ENCODE measurements around the gene NFKBIZ.
A peak's percentile ranks its signal among the peaks of the same experiment; 100 is the strongest.

NFKBIZ gene, protein sequence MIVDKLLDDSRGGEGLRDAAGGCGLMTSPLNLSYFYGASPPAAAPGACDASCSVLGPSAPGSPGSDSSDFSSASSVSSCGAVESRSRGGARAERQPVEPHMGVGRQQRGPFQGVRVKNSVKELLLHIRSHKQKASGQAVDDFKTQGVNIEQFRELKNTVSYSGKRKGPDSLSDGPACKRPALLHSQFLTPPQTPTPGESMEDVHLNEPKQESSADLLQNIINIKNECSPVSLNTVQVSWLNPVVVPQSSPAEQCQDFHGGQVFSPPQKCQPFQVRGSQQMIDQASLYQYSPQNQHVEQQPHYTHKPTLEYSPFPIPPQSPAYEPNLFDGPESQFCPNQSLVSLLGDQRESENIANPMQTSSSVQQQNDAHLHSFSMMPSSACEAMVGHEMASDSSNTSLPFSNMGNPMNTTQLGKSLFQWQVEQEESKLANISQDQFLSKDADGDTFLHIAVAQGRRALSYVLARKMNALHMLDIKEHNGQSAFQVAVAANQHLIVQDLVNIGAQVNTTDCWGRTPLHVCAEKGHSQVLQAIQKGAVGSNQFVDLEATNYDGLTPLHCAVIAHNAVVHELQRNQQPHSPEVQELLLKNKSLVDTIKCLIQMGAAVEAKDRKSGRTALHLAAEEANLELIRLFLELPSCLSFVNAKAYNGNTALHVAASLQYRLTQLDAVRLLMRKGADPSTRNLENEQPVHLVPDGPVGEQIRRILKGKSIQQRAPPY

GRCh38 chr3:101848754-101849713 lies at the start of gene NFKBIZ:
Gene NFKBIZ (plus strand): TSS chr3:101849514. CDS start chr3:101849629, 115 bp downstream.
- peak; percentile 86 to 87 for DNase-seq (ENCODE audit: low read depth in 2 of 2)

- no peak for DNase-seq (ENCODE audit: low read depth in 2 of 2)
These were observed 48.1 kb upstream of the NFKBIZ start for GRCh38 chr3:101801174-101801573.

DNA sequence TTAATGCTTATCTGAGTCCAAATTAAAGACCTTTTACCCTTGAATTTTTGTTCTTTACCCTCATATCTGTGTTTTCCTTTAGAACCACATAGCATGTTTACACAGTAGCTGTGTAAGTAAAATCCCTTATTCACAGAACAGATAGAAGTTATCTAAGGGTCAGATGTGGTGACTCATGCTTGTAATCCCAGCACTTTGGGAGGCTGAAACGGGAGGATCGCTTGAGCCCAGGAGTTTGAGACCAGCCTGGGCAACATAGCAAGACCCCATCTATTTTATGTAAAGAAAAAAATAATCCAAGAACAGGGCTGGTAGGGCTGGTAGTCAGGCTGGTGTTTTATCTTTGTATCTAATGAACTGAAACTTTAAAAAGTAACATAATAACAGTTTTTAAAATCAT lies 47.1 kb upstream of the NFKBIZ start:
- no peak for DNase-seq (ENCODE audit: low read depth in 2 of 2)

DNA sequence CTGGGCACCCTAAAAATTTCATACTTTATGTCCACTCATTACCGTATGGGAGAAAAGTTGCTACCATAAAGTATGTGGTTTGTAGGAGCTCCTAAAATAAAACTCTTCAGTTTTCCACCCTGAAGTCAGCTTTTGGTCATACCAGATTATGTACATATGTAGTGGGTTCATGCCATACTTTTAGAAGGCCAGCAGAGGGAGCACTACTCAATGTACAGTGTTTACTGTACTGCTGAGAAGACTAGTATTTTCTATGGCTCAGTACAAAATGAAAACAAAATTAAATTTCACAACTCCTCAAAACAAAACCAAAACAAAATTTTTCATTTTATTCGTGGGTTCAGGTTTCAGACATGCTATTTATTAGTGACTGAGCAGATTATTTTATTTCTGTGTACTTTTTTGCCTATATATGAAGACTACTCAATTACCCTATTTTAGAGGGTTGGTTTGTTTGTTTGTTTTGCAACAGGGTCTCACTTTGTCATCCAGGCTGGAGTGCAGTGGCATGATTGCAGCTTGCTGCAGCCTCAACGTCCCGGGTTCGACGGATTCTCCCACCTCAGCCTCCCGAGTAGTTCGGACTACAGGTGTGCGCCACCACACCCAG lies 46.0 kb upstream of the NFKBIZ start:
- peak in 1 of 2 donors; percentile 30 for DNase-seq (ENCODE audit: low read depth in 2 of 2)

- DNase-seq (ENCODE audit: low read depth in 2 of 2), result no peak
These were observed 45.4 kb upstream of the NFKBIZ start for GRCh38 chr3:101803939-101804338.

DNA sequence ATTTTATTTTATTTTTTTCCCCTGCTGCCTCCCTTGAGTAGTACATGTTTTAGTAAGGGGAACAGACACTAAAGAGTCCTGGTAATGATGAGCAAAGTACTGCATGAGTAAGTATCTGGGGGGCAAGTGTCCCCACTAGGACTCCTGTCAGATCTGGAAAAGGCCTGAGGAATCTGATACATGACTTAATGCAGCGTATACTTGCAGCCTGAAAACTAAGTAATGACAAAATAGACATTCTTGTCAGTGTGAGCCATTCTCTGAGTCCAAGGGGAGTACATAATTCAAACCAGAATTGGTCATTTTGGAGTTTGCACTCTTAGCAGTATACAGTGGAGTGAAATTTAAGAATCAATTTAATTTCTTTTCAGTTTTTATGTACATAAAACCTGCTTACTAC lies 42.8 kb upstream of the NFKBIZ start:
- DNase-seq (ENCODE audit: low read depth in 2 of 2), result no peak

GRCh38 chr3:101807888-101808287 lies 41.4 kb upstream of the NFKBIZ start:
- no peak for DNase-seq (ENCODE audit: low read depth in 2 of 2)

- DNase-seq (ENCODE audit: low read depth in 2 of 2), result no peak
These were observed 39.9 kb upstream of the NFKBIZ start for GRCh38 chr3:101809178-101810021.

GRCh38 chr3:101810022-101810418 lies 39.3 kb upstream of the NFKBIZ start:
- DNase-seq (ENCODE audit: low read depth in 2 of 2), result no peak

- no peak for DNase-seq (ENCODE audit: low read depth in 2 of 2)
These were observed 37.4 kb upstream of the NFKBIZ start for GRCh38 chr3:101811875-101812274.

DNA sequence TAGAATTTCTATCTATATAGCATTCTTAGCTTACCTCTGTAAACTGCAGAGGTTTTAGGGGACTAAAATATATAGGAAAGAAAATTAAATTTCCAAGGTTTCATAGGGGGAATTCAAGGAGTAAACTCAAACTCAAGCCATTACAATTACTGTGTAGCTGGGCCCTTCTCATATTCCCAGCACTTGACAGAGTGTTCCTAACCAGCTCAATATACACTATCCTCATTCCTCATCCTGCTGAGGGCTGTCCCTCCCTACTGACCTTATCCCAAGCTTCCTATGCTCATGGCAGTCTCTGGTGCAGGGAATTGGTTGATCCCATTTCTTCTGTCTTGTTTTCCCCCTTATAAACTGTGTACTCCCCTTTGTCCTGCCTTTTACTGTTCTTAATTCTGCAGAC lies 36.4 kb upstream of the NFKBIZ start:
- DNase-seq (ENCODE audit: low read depth in 2 of 2), result no peak

DNA sequence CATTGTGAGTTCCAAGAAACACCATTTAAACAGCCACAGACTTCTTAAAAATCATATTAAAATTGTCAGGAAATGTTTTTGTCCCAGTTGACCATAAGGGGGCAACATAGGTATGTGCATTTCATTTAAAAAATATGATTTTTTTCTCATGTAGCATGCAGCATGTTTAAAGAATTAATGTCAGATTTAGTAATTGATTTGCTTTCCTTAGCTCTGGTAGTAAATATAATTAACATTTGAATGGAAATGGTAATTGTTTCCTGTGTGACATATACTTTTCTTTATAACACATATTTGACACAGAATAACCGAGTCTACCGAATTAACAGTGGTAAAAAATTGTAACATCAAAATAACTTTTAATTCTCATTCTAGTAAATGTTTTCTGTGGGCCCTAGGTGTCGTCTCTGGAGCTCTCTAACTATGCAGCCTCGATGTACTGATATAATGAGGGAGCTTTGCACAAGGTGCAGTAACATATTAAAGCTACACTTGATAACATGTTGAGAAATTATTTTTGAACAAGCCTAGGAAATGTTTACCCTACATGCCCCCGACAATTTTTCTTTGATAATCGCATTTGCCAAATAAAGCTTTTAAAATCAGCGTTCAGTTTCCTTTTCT lies 35.4 kb upstream of the NFKBIZ start:
- no peak for DNase-seq (ENCODE audit: low read depth in 2 of 2)

- no peak for DNase-seq (ENCODE audit: low read depth in 2 of 2)
These were observed 34.5 kb upstream of the NFKBIZ start for GRCh38 chr3:101814835-101815234.

- DNase-seq (ENCODE audit: low read depth in 2 of 2), result no peak
These were observed 32.8 kb upstream of the NFKBIZ start for GRCh38 chr3:101816215-101817149.

- no peak for DNase-seq (ENCODE audit: low read depth in 2 of 2)
These were observed 31.3 kb upstream of the NFKBIZ start for GRCh38 chr3:101817992-101818391.

DNA sequence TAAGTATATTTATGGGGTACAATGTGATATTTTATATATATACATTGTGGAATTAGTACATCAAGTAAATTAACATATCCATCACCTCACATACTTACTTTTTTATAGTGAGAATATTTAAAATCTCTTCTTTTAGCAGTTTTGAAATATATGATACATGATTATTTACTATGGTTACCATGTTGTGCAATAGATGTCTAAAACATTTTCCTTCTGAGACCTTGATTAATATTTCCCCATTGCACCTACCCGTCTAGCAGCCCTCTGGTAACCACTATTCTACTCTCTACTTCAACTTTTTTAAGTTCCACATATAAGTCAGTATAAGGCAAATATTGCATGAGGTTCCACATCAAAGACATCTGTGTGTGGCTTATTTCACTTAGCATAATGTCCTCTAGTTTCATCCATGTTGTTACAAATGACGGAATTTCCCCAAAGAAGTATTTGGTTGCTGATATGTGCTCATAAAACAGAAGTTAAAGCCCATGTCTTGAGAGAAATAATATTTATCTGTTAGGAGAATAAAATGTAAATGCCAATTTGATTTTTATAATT lies 29.6 kb upstream of the NFKBIZ start:
- DNase-seq (ENCODE audit: low read depth in 2 of 2), result no peak

GRCh38 chr3:101821503-101821902 lies 27.8 kb upstream of the NFKBIZ start:
- DNase-seq (ENCODE audit: low read depth in 2 of 2), result no peak

DNA sequence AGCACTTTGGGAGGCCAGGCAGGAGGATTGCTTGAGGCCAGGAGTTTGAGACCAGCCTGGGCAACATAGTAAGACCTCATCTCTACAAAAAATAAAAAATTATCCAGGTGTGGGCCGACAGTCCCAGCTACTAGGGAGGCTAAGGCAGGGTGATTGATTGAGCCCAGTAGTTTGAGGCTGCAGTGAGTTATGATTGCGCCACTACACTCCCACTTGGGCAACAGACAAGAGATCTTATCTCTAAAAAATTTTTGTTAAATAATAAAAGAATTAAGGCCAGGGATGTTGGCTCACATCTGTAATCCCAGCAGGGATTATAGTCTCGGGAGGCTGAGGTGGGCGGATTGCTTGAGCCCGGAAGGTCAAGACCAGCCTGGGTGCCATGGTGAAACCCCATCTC lies 25.8 kb upstream of the NFKBIZ start:
- DNase-seq (ENCODE audit: low read depth in 2 of 2), result no peak

DNA sequence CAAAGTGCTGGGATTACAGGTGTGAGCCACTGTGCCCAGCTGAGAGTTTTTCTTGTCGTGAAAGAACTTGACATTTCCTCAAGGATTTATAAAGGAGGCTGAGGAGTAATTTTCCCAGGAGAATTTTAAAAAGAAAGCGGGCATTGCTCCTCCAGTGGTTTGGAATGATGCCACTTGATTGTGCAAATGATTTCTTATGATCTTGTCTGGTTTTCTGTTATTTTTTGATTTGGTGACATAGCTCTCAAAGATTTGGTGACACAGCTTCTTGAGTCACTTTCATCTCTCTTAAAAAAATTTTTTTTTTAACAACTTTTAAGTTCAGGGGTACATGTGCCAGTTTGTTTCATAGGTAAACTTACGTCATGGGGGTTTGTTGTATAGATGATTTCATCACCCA lies 24.6 kb upstream of the NFKBIZ start:
- no peak for DNase-seq (ENCODE audit: low read depth in 2 of 2)

All from stimulated activated CD8-positive, alpha-beta memory T cell treated with anti-CD3 and anti-CD28 coated beads, Interleukin-15, amount 100 ng/mL, for 4 hours (primary cell).